Endodermal cell (in vitro differentiated cells): ENCODE measurements around the gene PACSIN2. TPM values are rescaled to one million over a fixed set of nuclear protein-coding genes. Genes with fewer than 3 reads are reported as not detected.
A peak's percentile ranks its signal among the peaks of the same experiment; 100 is the strongest.
"Not testable (repeated sequence)": the region's sequence is repeated elsewhere in the genome, so short reads cannot be mapped to it uniquely, and the experiment has no call there.

Experiments used
- DNase-seq: peaks from one replicate; pipeline ENCODE4 v3.0.0-alpha.2; 2017
- H3K27ac ChIP-seq: 2 replicates; pipeline ENCODE4 v1.5.1; 2013; ENCODE audit warnings: mild to moderate bottlenecking, low read depth, low read length, moderate library complexity
- H3K27me3 ChIP-seq: 2 replicates; pipeline ENCODE4 v1.6.1; 2013; ENCODE audit warnings: mild to moderate bottlenecking, low read length, moderate library complexity; ENCODE audit not compliant: insufficient read depth, control insufficient read depth, poor library complexity, severe bottlenecking
- H3K36me3 ChIP-seq: 2 replicates; pipeline ENCODE4 v1.7.0; 2013; ENCODE audit warnings: mild to moderate bottlenecking, low read length, moderate library complexity; ENCODE audit not compliant: control insufficient read depth, insufficient read depth
- H3K4me1 ChIP-seq: one replicate; pipeline ENCODE4 v1.7.0; 2013; ENCODE audit warnings: low read length; ENCODE audit not compliant: control insufficient read depth, insufficient read depth
- H3K4me3 ChIP-seq: 2 replicates; pipeline ENCODE4 v1.5.1; 2013; ENCODE audit warnings: mild to moderate bottlenecking, low read length, moderate library complexity
- H3K9ac ChIP-seq: 2 replicates; pipeline ENCODE4 v1.6.1; 2013; ENCODE audit warnings: mild to moderate bottlenecking, low read length, moderate library complexity; ENCODE audit not compliant: poor library complexity, severe bottlenecking; ENCODE audit errors: extremely low read depth
- H3K9me3 ChIP-seq: 2 replicates; pipeline ENCODE4 v1.6.1; 2013; ENCODE audit warnings: mild to moderate bottlenecking, low read length, moderate library complexity; ENCODE audit not compliant: control insufficient read depth
- H3K27ac Mint-ChIP-seq: 2 replicates; pipeline ENCODE4 v1.8.0; 2020; ENCODE audit warnings: mixed read lengths
- H3K27me3 Mint-ChIP-seq: 2 replicates; pipeline ENCODE4 v1.8.0; 2021; ENCODE audit warnings: mild to moderate bottlenecking, mixed read lengths; ENCODE audit not compliant: insufficient read depth
- H3K36me3 Mint-ChIP-seq: 2 replicates; pipeline ENCODE4 v1.8.0; 2020; ENCODE audit warnings: low read depth, mixed read lengths
- H3K4me1 Mint-ChIP-seq: 2 replicates; pipeline ENCODE4 v1.8.0; 2020; ENCODE audit warnings: mixed read lengths
- H3K4me3 Mint-ChIP-seq: 2 replicates; pipeline ENCODE4 v1.8.0; 2020; ENCODE audit warnings: mild to moderate bottlenecking, moderate library complexity, mixed read lengths
- H3K9me3 Mint-ChIP-seq: 2 replicates; pipeline ENCODE4 v1.8.0; 2020; ENCODE audit warnings: mild to moderate bottlenecking, mixed read lengths
- WGBS, 2 experiments: methylation state at CpG; one replicate each; pipeline versions ENCODE4 v1.1.5 to v1.1.7; 2013; ENCODE audit warnings: missing lambda C conversion rate in 2 of 2, mixed read lengths in 1 of 2; ENCODE audit not compliant: insufficient coverage in 1 of 2, insufficient read length in 1 of 2; 5-methylcytosine and 5-hydroxymethylcytosine counted together
- total RNA-seq, 2 donors: library from RNA; stranded (reverse); fragmentation: NEBNext Ultra II Directional in 1 of 2; extraction: Animal tissue kit (Norgen Biotek cat#: 25700) in 1 of 2; gene quantifications; 2 replicates in 1 of 2; 3 replicates in 1 of 2; pipeline ENCODE4 v1.2.1, GENCODE V29; 2021
- TF ChIP-seq, protein P1 (sequence below): fragments of 200-600 bp; sonication (generic); conservative IDR thresholded peaks from 2 replicates; pipeline ENCODE4 v1.5.0; 2021; ENCODE audit warnings: antibody characterized with exemption, mild to moderate bottlenecking

Gene PACSIN2
- total RNA-seq, 2 donors from 2014 or later, result 60.7 to 61.4 TPM

DNA sequence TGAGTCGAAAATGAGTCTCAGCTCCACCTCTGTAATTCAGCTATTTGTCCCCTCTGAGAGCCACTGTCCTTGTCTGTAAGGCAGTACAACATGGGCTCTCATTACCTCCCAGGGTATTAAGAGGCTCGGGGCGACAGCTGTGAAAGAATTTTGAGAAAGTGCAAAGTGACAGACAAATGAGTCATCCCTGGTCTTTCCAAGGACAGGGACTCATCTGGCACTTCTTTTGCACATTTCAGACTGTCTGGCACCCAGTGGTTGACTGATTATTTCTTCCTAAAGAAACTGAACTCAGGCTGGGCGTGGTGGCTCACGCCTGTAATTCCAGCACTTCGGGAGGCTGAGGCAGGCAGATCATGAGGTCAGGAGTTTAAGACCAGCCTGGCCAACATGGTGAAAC is 95.8 kb downstream of the PACSIN2 start:
- peaks cover 3% of the 10 kb centered on the region for H3K36me3 ChIP-seq
- peaks cover 37% of the 10 kb centered on the region for H3K4me1 ChIP-seq
- WGBS, 2 experiments, result 50 to 57% methylated on average over 6 of the region's 6 CpGs
- H3K9me3 ChIP-seq, result no peaks in the 10 kb centered on the region
- TF ChIP-seq, protein P1, sequence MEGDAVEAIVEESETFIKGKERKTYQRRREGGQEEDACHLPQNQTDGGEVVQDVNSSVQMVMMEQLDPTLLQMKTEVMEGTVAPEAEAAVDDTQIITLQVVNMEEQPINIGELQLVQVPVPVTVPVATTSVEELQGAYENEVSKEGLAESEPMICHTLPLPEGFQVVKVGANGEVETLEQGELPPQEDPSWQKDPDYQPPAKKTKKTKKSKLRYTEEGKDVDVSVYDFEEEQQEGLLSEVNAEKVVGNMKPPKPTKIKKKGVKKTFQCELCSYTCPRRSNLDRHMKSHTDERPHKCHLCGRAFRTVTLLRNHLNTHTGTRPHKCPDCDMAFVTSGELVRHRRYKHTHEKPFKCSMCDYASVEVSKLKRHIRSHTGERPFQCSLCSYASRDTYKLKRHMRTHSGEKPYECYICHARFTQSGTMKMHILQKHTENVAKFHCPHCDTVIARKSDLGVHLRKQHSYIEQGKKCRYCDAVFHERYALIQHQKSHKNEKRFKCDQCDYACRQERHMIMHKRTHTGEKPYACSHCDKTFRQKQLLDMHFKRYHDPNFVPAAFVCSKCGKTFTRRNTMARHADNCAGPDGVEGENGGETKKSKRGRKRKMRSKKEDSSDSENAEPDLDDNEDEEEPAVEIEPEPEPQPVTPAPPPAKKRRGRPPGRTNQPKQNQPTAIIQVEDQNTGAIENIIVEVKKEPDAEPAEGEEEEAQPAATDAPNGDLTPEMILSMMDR, result no peak
- Mint-ChIP-seq H3K4me3 (no peak overlapping the region), H3K4me1 (peaks cover 56% of the 10 kb centered on the region), H3K27me3 (no peaks in the 10 kb centered on the region), H3K27ac (peak overlapping the region; percentile 92), H3K36me3 (peaks cover 7% of the 10 kb centered on the region), H3K9me3 (no peaks in the 10 kb centered on the region)
- no peaks in the 10 kb centered on the region for H3K27me3 ChIP-seq
- no peak overlapping the region for H3K4me3 ChIP-seq
- DNase-seq, result peak; percentile 84
- H3K27ac ChIP-seq, result no peak overlapping the region
- H3K9ac ChIP-seq, result peak overlapping the region; percentile 63

DNA sequence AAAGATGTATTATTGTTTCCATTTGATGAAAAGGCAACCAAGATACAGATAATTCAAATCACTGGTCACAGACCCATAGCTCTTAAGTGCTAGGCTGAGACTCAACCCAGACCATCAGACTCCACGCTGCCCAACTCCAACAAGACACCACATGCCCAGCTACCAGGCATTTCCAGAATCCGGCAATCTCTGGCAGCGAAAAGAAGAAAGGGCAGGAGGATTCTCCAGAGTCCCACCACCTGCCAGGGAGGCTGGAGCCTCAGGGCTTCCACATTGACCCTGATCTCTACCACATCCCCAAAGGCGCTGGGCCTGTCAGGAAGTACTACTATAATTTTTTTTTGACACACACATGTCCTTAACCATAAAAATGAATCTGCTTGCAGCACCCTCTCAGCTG is 96.4 kb downstream of the PACSIN2 start:
- peak overlapping the region; percentile 92 for H3K27ac Mint-ChIP-seq
- H3K27ac ChIP-seq, result no peak overlapping the region
- no peaks in the 10 kb centered on the region for H3K27me3 ChIP-seq
- H3K36me3 Mint-ChIP-seq, result peaks cover 7% of the 10 kb centered on the region
- H3K4me1 ChIP-seq, result peaks cover 37% of the 10 kb centered on the region
- no peaks in the 10 kb centered on the region for H3K27me3 Mint-ChIP-seq
- peaks cover 3% of the 10 kb centered on the region for H3K36me3 ChIP-seq
- TF ChIP-seq, protein P1, result no peak
- DNase-seq, result no peak
- no peak overlapping the region for H3K4me3 Mint-ChIP-seq
- H3K9ac ChIP-seq, result peak overlapping the region; percentile 63
- H3K4me3 ChIP-seq, result no peak overlapping the region
- 99 to 100% methylated on average over 1 to 4 of the region's 4 CpGs for WGBS, 2 experiments
- no peaks in the 10 kb centered on the region for H3K9me3 Mint-ChIP-seq
- H3K9me3 ChIP-seq, result no peaks in the 10 kb centered on the region
- peaks cover 58% of the 10 kb centered on the region for H3K4me1 Mint-ChIP-seq

DNA sequence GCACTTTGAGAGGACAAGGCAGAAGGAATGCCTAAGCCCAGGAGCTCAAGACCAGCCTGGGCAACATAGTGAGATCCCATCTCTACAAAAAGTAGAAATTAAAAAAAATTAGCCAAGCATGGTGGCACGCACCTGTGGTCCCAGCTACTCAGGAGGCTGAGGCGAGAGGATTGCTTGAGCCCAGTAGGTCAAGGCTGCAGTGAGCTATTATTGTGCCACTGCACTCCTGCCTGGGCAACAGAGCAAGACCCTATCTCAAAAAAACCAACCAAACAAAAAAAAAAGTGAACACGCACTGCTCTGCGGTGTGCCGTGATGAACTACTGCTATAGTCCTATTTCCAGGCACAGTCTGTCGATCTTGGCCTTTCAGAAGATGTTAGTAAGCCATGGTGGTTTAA is 97.6 kb downstream of the PACSIN2 start:
- not testable (repeated sequence) for H3K36me3 Mint-ChIP-seq

More for the DNA sequence above, 97.6 kb downstream of the PACSIN2 start:
- not testable (repeated sequence) for H3K4me3 ChIP-seq, H3K9me3 Mint-ChIP-seq, H3K27me3 Mint-ChIP-seq, H3K36me3 ChIP-seq, H3K4me3 Mint-ChIP-seq, DNase-seq, H3K9me3 ChIP-seq, H3K27ac ChIP-seq, H3K9ac ChIP-seq, H3K27ac Mint-ChIP-seq, H3K27me3 ChIP-seq
- 99 to 100% methylated on average over 3 to 6 of the region's 6 CpGs for WGBS, 2 experiments
- H3K4me1 ChIP-seq, result peaks cover 29% of the 10 kb centered on the region
- peaks cover 55% of the 10 kb centered on the region for H3K4me1 Mint-ChIP-seq
